ENCODE measurements around the gene CAPZA1. TPM values are rescaled to one million over a fixed set of nuclear protein-coding genes. Genes with fewer than 3 reads are reported as not detected.

The CAPZA1 gene
- total RNA-seq, 2 experiments from 2014 or later: 234 TPM

GRCh38 chr1:112633628-112634027 is 14.0 kb downstream of the CAPZA1 start:
- no peak overlapping the region for H3K4me2 ChIP-seq (ENCODE audit: low read length)
- peaks cover 34% of the 10 kb centered on the region for H3K4me1 ChIP-seq (ENCODE audit: insufficient read depth, low read length, poor library complexity, severe bottlenecking)
- peaks cover 93% of the 10 kb centered on the region for H3K36me3 ChIP-seq (ENCODE audit: insufficient read depth, low read length)
- H2AFZ ChIP-seq (ENCODE audit: low read length): no peak overlapping the region
- H3K9me2 ChIP-seq (ENCODE audit: insufficient read depth, low read length): no peaks in the 10 kb centered on the region
- CTCF ChIA-PET (ENCODE audit: unreplicated experiment): no interaction called here
- no peak overlapping the region for H3K27ac ChIP-seq (ENCODE audit: low read depth, low read length, poor library complexity, severe bottlenecking)
- POLR2A ChIA-PET: no interaction called here
- peaks cover 65% of the 10 kb centered on the region for H4K20me1 ChIP-seq (ENCODE audit: insufficient read depth, low read length)
- peaks cover 100% of the 10 kb centered on the region for H3K79me2 ChIP-seq (ENCODE audit: insufficient read depth, low read depth, low read length)
- TF ChIP-seq, protein P1, sequence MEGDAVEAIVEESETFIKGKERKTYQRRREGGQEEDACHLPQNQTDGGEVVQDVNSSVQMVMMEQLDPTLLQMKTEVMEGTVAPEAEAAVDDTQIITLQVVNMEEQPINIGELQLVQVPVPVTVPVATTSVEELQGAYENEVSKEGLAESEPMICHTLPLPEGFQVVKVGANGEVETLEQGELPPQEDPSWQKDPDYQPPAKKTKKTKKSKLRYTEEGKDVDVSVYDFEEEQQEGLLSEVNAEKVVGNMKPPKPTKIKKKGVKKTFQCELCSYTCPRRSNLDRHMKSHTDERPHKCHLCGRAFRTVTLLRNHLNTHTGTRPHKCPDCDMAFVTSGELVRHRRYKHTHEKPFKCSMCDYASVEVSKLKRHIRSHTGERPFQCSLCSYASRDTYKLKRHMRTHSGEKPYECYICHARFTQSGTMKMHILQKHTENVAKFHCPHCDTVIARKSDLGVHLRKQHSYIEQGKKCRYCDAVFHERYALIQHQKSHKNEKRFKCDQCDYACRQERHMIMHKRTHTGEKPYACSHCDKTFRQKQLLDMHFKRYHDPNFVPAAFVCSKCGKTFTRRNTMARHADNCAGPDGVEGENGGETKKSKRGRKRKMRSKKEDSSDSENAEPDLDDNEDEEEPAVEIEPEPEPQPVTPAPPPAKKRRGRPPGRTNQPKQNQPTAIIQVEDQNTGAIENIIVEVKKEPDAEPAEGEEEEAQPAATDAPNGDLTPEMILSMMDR (conservative IDR thresholded peaks at IDR 0.05; ENCODE audit: low read length): no peak
- no peak for TF ChIP-seq EZH2phosphoT487 (IDR thresholded peaks at IDR 0.05; ENCODE audit: borderline replicate concordance, low read depth, low read length)
- H3K9me3 ChIP-seq (ENCODE audit: low read length): no peaks in the 10 kb centered on the region
- intact Hi-C loops (cut with micrococcal nuclease; ENCODE audit: unreplicated experiment): no loop called here
- DNase-seq (ENCODE audit: low spot score): no peak
- H3K4me3 ChIP-seq (ENCODE audit: low read depth, low read length, poor library complexity, severe bottlenecking): no peak overlapping the region
- BruUV-seq (replicated peaks): no TSS peak

GRCh38 chr1:112634367-112634766 is 14.7 kb downstream of the CAPZA1 start:
- no peak for TF ChIP-seq EZH2phosphoT487 (IDR thresholded peaks at IDR 0.05; ENCODE audit: borderline replicate concordance, low read depth, low read length)
- TF ChIP-seq, protein P1 (conservative IDR thresholded peaks at IDR 0.05; ENCODE audit: low read length): no peak
- ChIA-PET POLR2A (interaction anchor here (1.4 to 2.3 kb wide), 2 partner anchors 9 to 22 kb away, joined by 5 read pairs; no protein-coding TSS in a partner anchor), CTCF (ENCODE audit: unreplicated experiment) (no interaction called here)
- Histone ChIP-seq H3K36me3 (ENCODE audit: insufficient read depth, low read length) (peaks cover 90% of the 10 kb centered on the region), H2AFZ (ENCODE audit: low read length) (no peak overlapping the region), H3K9me3 (ENCODE audit: low read length) (peaks cover 4% of the 10 kb centered on the region; the same call in 1 of the 2 replicates), H3K4me3 (ENCODE audit: low read depth, low read length, poor library complexity, severe bottlenecking) (no peak overlapping the region), H3K27ac (ENCODE audit: low read depth, low read length, poor library complexity, severe bottlenecking) (no peak overlapping the region), H3K79me2 (ENCODE audit: insufficient read depth, low read depth, low read length) (peaks cover 100% of the 10 kb centered on the region), H4K20me1 (ENCODE audit: insufficient read depth, low read length) (peaks cover 58% of the 10 kb centered on the region), H3K9me2 (ENCODE audit: insufficient read depth, low read length) (no peaks in the 10 kb centered on the region), H3K4me2 (ENCODE audit: low read length) (no peak overlapping the region), H3K4me1 (ENCODE audit: insufficient read depth, low read length, poor library complexity, severe bottlenecking) (peaks cover 31% of the 10 kb centered on the region)
- BruUV-seq (replicated peaks): no TSS peak
- intact Hi-C loops (cut with micrococcal nuclease; ENCODE audit: unreplicated experiment): no loop called here
- no peak for DNase-seq (ENCODE audit: low spot score)

- peaks cover 31% of the 10 kb centered on the region for H3K4me1 ChIP-seq (ENCODE audit: insufficient read depth, low read length, poor library complexity, severe bottlenecking)
- no peaks in the 10 kb centered on the region for H3K9me2 ChIP-seq (ENCODE audit: insufficient read depth, low read length)
- peaks cover 78% of the 10 kb centered on the region for H3K36me3 ChIP-seq (ENCODE audit: insufficient read depth, low read length)
- no peak overlapping the region for H3K27ac ChIP-seq (ENCODE audit: low read depth, low read length, poor library complexity, severe bottlenecking)
- H3K4me3 ChIP-seq (ENCODE audit: low read depth, low read length, poor library complexity, severe bottlenecking): no peak overlapping the region
- intact Hi-C loops (cut with micrococcal nuclease; ENCODE audit: unreplicated experiment): no loop called here
- no peak overlapping the region for H2AFZ ChIP-seq (ENCODE audit: low read length)
- no peak for DNase-seq (ENCODE audit: low spot score)
- H3K9me3 ChIP-seq (ENCODE audit: low read length): peaks cover 4% of the 10 kb centered on the region; the same call in 1 of the 2 replicates
- peaks cover 87% of the 10 kb centered on the region for H3K79me2 ChIP-seq (ENCODE audit: insufficient read depth, low read depth, low read length)
- no peak for TF ChIP-seq EZH2phosphoT487 (IDR thresholded peaks at IDR 0.05; ENCODE audit: borderline replicate concordance, low read depth, low read length)
- TF ChIP-seq, protein P1 (conservative IDR thresholded peaks at IDR 0.05; ENCODE audit: low read length): no peak
- BruUV-seq (replicated peaks): no TSS peak
- ChIA-PET CTCF (ENCODE audit: unreplicated experiment) (no interaction called here), POLR2A (interaction anchor here (0.6 to 2.3 kb wide), 7 partner anchors 8 to 242 kb away, joined by 3 to 5 read pairs (median 4); no protein-coding TSS in a partner anchor)
- H4K20me1 ChIP-seq (ENCODE audit: insufficient read depth, low read length): peaks cover 49% of the 10 kb centered on the region
- H3K4me2 ChIP-seq (ENCODE audit: low read length): no peak overlapping the region; the same call in 1 of the 2 replicates
Measured at GRCh38 chr1:112636056-112636455, 16.4 kb downstream of the CAPZA1 start.

All from OCI-LY7 (cell line).